ENCODE results near the gene FOXF2.

- TF ChIP-seq CTCF (IDR thresholded peaks at IDR 0.05; ENCODE audit: insufficient read depth, low read depth, low read length) (no peak), EZH2 (IDR thresholded peaks at IDR 0.05; ENCODE audit: insufficient read depth, low read length) (no peak)
These were observed 34.2 kb downstream of the FOXF2 start for GRCh38 chr6:1423578-1423977.
